HG03039 (cell line): ENCODE results near the gene TRPM5.

ENCODE experiments used
- ATAC-seq: cut with Tn5 transposase; IDR thresholded peaks from one replicate; pipeline ENCODE4 v1.9.1; 2021; ENCODE audit warnings: mild to moderate bottlenecking, moderate library complexity; ENCODE audit not compliant: unreplicated experiment

TRPM5 gene

DNA sequence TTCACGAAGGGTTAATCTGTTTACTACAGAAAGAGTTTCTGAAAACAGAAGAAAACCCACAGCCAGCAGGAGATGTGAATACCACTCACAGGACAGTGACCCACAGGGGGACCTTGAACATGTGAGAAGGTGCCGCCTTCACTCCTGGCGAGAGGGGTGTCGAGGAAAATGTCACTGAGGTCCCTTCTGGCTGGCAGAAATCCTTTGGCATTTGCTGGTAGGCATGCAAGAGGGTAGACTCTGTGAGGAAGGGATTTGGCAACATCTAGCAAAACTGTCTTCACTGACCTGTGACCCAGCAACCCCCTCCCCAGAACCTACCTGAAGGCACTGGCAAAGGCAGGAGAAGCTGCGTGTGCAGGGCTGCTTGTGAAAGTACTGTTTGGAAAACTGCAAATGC lies 9.1 kb upstream of the TRPM5 start:
- ATAC-seq, result no peak

DNA sequence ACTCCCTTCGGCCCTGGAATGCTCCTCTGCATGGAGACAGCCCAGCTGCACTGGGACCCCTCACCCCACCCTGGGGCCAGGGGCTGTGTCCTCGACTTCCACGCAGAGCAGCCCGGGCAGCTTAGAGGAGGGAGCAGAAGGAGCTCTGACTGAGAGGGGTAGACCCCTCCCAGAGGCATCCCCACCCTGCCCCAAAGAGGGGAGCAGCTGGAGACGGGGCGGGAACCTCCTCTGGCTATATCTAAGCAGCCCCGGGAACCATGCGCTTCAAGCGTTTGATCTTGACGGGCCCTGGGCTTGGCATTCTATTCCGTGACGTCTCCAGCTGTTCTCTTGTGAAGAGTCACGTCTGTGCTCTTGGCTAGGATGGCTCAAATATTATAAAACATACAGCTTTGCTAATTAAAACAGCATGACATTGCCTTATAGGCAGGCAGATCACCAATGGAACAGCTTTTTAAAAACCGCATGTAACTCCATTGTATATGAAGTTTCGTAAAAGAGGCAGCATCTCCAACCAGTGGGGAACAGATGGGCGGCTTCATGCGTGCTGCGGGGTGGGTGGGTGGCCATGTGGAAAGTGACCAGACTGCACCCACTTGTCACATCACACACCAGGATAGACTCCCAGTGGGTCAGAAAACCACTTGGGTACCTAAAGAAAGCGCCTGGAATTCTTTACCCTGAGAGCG lies 8.2 kb upstream of the TRPM5 start:
- no peak for ATAC-seq

DNA sequence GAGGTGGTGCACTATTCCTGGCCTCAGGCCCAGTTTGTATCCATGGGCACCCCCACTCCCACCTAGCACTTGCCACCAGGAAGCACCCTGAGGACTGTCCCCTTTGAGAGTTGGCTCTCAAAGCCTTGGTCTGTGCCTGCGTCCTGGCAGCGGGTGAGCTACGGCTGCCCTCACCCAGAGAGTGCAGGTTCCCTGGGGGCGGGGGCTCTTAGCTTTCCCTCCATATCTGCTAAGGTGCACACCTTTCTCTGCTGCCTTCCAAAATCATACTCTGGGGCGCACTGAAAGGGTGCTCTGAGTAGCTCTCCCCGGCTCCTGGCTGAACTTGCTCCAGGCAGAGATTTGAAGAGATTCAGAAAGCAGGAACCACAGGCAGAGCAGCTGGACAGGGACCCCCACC lies 7.6 kb upstream of the TRPM5 start:
- ATAC-seq, result no peak

- ATAC-seq, result no peak
Measured at GRCh38 chr11:2451336-2451735, 7.0 kb upstream of the TRPM5 start.

DNA sequence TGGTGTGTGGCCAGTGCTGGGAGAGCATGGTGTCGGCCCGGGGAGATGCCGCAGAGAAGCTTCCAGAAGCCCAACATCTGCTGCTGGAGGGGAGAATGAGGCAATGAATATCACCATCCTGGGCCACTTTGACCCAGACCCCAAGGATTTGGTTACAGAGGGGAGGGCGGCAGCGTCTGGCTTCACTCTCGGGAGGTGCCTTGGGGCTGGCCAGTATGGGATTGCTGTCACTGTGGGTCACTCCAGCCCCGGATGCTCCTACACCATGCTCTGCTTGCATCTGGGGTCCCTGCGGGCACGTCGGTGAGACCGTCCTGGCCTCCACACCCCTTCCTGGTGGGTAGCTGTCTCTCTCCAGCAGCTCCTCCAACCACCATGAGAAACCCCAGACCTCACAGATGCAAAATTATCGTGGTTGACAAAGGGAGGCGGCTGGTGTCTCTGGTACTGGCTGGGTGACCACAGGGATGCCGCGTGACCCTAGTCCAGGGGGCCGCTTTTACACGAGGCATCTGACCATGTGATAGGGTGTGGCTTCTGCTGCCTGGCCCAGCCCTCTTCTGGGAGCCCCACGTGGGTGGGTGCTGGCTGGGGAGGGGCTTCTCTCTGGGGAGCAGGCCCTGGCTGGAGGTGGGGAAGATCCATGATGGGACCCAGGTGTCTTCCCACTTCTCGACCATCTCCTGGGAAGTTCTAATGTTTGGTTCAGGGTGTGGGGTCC lies 6.2 kb upstream of the TRPM5 start:
- no peak for ATAC-seq

DNA sequence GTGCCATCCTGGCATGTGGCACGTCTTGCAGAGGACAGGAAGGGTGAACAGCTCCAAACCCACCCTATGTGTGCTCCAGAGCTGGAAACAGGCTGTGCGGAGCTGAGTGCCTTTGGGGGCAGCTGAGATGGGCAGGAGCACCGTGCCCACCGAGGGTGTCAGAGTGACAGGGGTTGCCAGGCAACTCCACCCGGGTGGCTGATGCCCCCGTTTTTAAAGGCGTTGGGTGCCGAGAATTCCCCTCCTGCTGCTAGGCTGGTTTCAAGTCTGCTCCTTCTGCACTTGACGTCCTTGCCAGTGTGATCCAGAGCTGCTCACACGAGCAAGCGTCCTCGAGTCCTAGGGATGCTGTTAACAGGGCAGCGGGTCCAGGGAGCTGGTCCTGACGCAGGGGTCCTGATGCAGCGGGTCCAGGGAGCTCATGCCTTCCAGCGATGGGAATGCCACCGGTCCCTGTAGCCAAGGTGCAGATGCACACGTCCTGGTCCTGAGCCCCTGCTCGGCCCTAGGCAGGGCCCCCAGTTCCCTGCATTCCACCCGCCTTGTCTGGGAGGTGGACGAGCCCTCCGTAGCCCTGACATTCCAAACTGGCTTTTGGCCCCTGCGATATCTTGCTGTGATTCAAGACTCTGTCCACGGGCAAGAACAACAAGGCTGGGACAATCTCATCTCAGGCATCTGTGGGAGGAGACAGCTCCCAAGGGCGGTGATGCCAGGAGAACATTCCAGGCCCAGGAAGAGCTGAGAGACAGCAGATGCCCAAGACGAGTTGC lies 5.4 kb upstream of the TRPM5 start:
- no peak for ATAC-seq

GRCh38 chr11:2448661-2449547 lies 4.6 kb upstream of the TRPM5 start:
- ATAC-seq, result no peak

- no peak for ATAC-seq
Measured at GRCh38 chr11:2447951-2448650, 3.8 kb upstream of the TRPM5 start.

GRCh38 chr11:2447253-2447950 lies 3.1 kb upstream of the TRPM5 start:
- no peak for ATAC-seq

DNA sequence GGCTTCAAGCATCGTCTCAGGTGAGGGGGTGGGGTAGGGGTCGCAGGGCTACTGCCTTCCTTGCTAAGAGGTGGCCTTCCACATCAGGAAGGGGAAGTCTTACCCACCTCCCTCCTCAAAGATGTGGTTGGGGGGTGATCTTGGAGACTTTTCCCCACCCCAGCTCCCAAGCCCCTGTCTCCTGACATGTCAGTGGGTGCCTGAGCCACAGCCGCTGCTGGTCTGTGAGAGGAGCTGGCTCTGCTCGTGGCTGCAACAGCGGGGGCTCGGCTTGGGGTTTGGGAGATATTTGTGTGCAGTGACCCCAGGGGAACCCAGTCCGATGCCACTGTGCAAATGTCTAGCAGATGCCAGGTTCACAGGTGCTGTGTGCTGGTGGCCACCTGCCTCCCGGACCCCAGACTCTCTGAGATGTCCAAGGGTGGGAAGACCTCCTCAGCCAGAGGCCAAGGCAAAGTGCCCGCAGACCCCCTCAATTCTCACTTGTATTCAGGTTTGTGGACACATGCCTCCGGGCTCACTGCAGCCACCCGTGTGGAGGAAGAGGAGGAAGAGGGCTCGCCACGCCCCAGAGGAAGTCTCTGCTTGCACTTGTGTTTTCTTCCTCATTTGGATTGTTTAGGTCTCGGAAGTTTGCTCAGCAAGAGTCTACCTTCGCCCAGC lies 2.4 kb upstream of the TRPM5 start:
- ATAC-seq, result no peak

DNA sequence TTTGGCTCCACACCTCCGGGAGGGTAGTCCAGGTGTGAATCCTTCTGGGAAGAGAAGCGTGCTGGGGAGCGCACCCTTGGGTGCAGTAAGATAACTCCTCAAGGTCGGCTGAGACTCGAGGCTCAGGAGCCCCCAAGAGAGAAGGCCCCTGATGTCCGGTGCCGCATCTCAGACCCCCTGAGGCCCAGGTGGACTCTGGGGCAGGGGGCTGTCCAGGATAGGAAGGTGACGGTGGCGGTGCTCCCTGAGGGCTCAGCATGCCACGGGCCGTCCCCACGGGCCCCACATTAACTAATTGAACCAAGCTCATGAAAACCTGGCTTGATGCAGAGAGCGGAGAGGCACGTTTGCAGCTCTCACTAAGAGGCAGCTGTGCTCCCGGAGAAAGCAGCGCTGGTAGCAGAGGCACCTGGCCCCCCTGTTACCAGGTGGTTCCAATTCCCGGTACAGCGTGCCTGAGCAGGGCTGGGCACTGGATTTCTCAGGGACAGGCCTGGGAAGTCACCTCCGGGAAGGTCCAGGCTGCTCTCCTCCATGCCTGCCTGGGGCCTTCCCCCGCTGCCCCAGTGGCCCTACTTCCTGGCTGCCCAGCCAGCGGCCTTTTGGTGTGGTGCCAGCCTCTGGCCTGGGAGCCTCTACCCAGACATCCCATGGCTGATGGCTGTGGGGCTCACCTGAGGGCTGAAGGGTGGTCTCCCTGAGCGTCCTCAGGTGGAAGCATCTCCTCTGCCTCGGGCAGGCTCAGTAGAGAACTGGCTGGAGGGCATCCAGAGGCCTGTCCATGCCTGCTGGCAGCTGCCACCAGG lies 1.6 kb upstream of the TRPM5 start:
- ATAC-seq, result no peak

- no peak for ATAC-seq
Measured at GRCh38 chr11:2444821-2445745, 769 bp upstream of the TRPM5 start, which contains the start of gene KCNQ1. KCNQ1 (plus strand) TSS chr11:2445008; CDS start chr11:2445099, 91 bp downstream.

GRCh38 chr11:2443406-2443805 lies 908 bp downstream of the TRPM5 start:
- no peak for ATAC-seq

GRCh38 chr11:2442589-2442988 lies 1.7 kb downstream of the TRPM5 start:
- no peak for ATAC-seq

- ATAC-seq, result no peak
Measured at GRCh38 chr11:2441171-2441570, 3.1 kb downstream of the TRPM5 start.

- ATAC-seq, result no peak
Measured at GRCh38 chr11:2440646-2441045, 3.7 kb downstream of the TRPM5 start.

- ATAC-seq, result no peak
Measured at GRCh38 chr11:2439820-2440219, 4.5 kb downstream of the TRPM5 start.
